ENCODE measurements around the gene RPGR. TPM values are rescaled to one million over a fixed set of nuclear protein-coding genes. Genes with fewer than 3 reads are reported as not detected.
A peak's percentile ranks its signal among the peaks of the same experiment; 100 is the strongest.

The RPGR gene
- total RNA-seq, 1 experiment from 2014 or later = 8.3 TPM

DNA sequence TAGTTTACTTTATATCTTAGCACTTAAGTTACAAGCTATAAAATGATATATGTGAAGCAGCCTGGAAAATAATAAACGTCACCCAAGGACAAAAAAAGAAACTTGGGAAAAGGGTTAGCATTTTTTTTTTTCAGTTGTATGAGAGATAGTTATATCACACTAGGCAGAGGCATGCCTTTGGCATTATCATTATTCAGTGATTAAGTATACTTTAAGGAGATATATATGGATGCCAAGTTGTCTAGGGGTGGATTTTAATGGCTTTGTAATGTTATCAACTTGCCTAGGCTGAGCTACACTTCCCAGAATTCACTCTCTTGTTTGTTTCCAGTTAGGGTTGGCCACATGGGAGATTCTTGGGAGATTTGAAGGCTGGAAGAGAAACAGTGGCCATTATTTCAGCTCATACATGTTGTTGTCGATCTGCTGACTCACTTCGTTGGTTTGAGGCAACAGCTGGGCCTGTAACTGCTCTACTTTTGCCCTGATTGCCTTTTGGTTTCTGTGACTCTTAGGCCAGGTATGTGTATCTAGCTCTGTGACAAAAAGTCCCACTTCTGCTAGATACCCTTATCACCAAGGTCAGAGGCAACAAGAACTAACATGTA, 95.1 kb downstream of the RPGR start:
- Histone ChIP-seq H3K4me2 (ENCODE audit: low read length) (no peak overlapping the region), H3K9me2 (replicated peaks; ENCODE audit: low read length) (no peaks in the 10 kb centered on the region), H3K9ac (ENCODE audit: low read length) (no peak overlapping the region), H3F3A (ENCODE audit: low read length, unreplicated experiment) (no peaks in the 10 kb centered on the region), H3K9me3 (ENCODE audit: low read length) (no peaks in the 10 kb centered on the region), H2AFZ (ENCODE audit: low read length) (no peak overlapping the region), H3K4me1 (ENCODE audit: insufficient read depth, low read length) (peaks cover 11% of the 10 kb centered on the region), H3K79me2 (ENCODE audit: low read length) (no peaks in the 10 kb centered on the region), H3K36me3 (ENCODE audit: low read depth, low read length) (no peaks in the 10 kb centered on the region), H3K27ac (ENCODE audit: low read length) (no peak overlapping the region), H3K27me3 (ENCODE audit: low read length) (no peaks in the 10 kb centered on the region), H3K4me3 (ENCODE audit: low read length) (no peak overlapping the region), H4K20me1 (ENCODE audit: low read length) (no peaks in the 10 kb centered on the region)
- ChIA-PET POLR2A (ENCODE audit: unreplicated experiment) (no interaction called here), CTCF (no interaction called here)
- BruUV-seq (replicated peaks) = no TSS peak
- ATAC-seq (no peak), DNase-seq (peak; percentile 23)
- intact Hi-C loops (cut with micrococcal nuclease) = no loop called here
- TF ChIP-seq EZH2phosphoT487 (IDR thresholded peaks at IDR 0.05; ENCODE audit: borderline replicate concordance, low read length) = no peak
- TF ChIP-seq EZH2 (IDR thresholded peaks at IDR 0.05; ENCODE audit: low read length, unreplicated experiment) = no peak
- TF ChIP-seq, protein P1, sequence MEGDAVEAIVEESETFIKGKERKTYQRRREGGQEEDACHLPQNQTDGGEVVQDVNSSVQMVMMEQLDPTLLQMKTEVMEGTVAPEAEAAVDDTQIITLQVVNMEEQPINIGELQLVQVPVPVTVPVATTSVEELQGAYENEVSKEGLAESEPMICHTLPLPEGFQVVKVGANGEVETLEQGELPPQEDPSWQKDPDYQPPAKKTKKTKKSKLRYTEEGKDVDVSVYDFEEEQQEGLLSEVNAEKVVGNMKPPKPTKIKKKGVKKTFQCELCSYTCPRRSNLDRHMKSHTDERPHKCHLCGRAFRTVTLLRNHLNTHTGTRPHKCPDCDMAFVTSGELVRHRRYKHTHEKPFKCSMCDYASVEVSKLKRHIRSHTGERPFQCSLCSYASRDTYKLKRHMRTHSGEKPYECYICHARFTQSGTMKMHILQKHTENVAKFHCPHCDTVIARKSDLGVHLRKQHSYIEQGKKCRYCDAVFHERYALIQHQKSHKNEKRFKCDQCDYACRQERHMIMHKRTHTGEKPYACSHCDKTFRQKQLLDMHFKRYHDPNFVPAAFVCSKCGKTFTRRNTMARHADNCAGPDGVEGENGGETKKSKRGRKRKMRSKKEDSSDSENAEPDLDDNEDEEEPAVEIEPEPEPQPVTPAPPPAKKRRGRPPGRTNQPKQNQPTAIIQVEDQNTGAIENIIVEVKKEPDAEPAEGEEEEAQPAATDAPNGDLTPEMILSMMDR (conservative IDR thresholded peaks at IDR 0.05; ENCODE audit: low read depth, low read length) = no peak

DNA sequence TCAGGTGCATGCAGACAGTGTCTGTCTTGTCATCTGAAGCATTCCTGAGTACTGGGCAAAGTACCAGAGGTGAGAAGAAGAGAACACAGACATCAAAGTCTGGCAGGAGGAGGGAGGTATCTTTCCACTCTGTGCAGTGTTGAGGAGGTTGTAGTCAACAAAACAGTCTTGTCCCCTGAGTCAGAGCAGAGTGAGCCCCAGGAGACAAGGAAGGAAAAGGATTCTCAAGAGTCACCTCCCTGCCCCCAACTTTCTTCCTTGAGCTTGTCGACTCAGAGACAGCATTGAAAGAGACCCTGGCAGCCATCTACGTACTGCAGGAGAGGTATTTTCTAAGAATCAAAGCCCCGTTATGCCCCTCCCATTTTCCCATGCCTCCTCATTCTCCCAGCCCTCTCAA, 102.2 kb downstream of the RPGR start:
- no peaks in the 10 kb centered on the region for H3K27me3 ChIP-seq (ENCODE audit: low read length)
- no peaks in the 10 kb centered on the region for H4K20me1 ChIP-seq (ENCODE audit: low read length)
- intact Hi-C loops (cut with micrococcal nuclease) = no loop called here
- H3K4me1 ChIP-seq (ENCODE audit: insufficient read depth, low read length) = no peaks in the 10 kb centered on the region
- ChIA-PET POLR2A (ENCODE audit: unreplicated experiment) (no interaction called here), CTCF (no interaction called here)
- ATAC-seq = no peak
- no peaks in the 10 kb centered on the region for H3K9me2 ChIP-seq (replicated peaks; ENCODE audit: low read length)
- TF ChIP-seq EZH2phosphoT487 (IDR thresholded peaks at IDR 0.05; ENCODE audit: borderline replicate concordance, low read length) = no peak
- TF ChIP-seq, protein P1 (conservative IDR thresholded peaks at IDR 0.05; ENCODE audit: low read depth, low read length) = no peak
- no peak for TF ChIP-seq EZH2 (IDR thresholded peaks at IDR 0.05; ENCODE audit: low read length, unreplicated experiment)
- H3K36me3 ChIP-seq (ENCODE audit: low read depth, low read length) = no peaks in the 10 kb centered on the region
- no peak overlapping the region for H3K27ac ChIP-seq (ENCODE audit: low read length)
- no peaks in the 10 kb centered on the region for H3K79me2 ChIP-seq (ENCODE audit: low read length)
- no peak overlapping the region for H2AFZ ChIP-seq (ENCODE audit: low read length)
- H3K9ac ChIP-seq (ENCODE audit: low read length) = no peak overlapping the region
- no peak overlapping the region for H3K4me2 ChIP-seq (ENCODE audit: low read length)
- no peak for DNase-seq
- H3F3A ChIP-seq (ENCODE audit: low read length, unreplicated experiment) = no peaks in the 10 kb centered on the region
- H3K9me3 ChIP-seq (ENCODE audit: low read length) = no peaks in the 10 kb centered on the region
- no peak overlapping the region for H3K4me3 ChIP-seq (ENCODE audit: low read length)
- no TSS peak for BruUV-seq (replicated peaks)

GRCh38 chrX:38224160-38224559, 103.1 kb downstream of the RPGR start:
- Histone ChIP-seq H3K4me3 (ENCODE audit: low read length) (no peak overlapping the region), H3K79me2 (ENCODE audit: low read length) (no peaks in the 10 kb centered on the region), H4K20me1 (ENCODE audit: low read length) (no peaks in the 10 kb centered on the region), H3K27ac (ENCODE audit: low read length) (no peak overlapping the region), H3F3A (ENCODE audit: low read length, unreplicated experiment) (no peaks in the 10 kb centered on the region), H3K9me2 (replicated peaks; ENCODE audit: low read length) (no peaks in the 10 kb centered on the region), H3K27me3 (ENCODE audit: low read length) (no peaks in the 10 kb centered on the region), H2AFZ (ENCODE audit: low read length) (no peak overlapping the region), H3K4me1 (ENCODE audit: insufficient read depth, low read length) (peaks cover 6% of the 10 kb centered on the region), H3K9ac (ENCODE audit: low read length) (no peak overlapping the region), H3K36me3 (ENCODE audit: low read depth, low read length) (no peaks in the 10 kb centered on the region), H3K9me3 (ENCODE audit: low read length) (no peaks in the 10 kb centered on the region), H3K4me2 (ENCODE audit: low read length) (no peak overlapping the region)
- ChIA-PET POLR2A (ENCODE audit: unreplicated experiment) (no interaction called here), CTCF (no interaction called here)
- ATAC-seq (no peak), DNase-seq (no peak)
- BruUV-seq (replicated peaks) = no TSS peak
- intact Hi-C loops (cut with micrococcal nuclease) = no loop called here
- no peak for TF ChIP-seq EZH2phosphoT487 (IDR thresholded peaks at IDR 0.05; ENCODE audit: borderline replicate concordance, low read length)
- TF ChIP-seq, protein P1 (conservative IDR thresholded peaks at IDR 0.05; ENCODE audit: low read depth, low read length) = no peak
- no peak for TF ChIP-seq EZH2 (IDR thresholded peaks at IDR 0.05; ENCODE audit: low read length, unreplicated experiment)
